Measurements from ENCODE around the gene CCNG1.

DNA sequence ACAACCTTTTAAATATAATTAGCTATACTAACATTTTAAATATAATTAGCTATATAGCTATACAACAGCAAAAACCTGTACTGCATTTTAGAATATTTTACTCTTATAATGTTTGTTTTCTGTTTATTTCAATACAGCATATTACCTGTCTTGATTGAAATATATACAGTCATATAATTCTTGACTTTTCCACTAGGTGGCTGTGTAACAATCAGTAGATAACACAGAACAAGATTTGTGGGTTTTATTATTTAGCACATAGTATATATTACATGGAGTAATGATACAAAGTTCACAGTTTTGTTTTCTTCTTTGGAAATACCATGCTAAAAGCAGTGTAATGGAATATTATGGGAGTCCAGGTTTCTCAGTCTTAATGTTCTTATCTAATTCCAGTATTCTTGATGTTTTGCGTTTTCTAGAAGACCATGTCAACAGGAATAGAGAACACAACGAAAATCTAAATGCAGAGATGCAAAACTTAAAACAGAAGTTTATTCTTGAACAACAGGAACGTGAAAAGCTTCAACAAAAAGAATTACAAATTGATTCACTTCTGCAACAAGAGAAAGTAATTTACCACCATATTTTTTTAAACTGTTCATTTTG, 36.3 kb downstream of the CCNG1 start:
- TF ChIP-seq POLR2A (IDR thresholded peaks at IDR 0.05), result no peak
- TF ChIP-seq, protein P1, sequence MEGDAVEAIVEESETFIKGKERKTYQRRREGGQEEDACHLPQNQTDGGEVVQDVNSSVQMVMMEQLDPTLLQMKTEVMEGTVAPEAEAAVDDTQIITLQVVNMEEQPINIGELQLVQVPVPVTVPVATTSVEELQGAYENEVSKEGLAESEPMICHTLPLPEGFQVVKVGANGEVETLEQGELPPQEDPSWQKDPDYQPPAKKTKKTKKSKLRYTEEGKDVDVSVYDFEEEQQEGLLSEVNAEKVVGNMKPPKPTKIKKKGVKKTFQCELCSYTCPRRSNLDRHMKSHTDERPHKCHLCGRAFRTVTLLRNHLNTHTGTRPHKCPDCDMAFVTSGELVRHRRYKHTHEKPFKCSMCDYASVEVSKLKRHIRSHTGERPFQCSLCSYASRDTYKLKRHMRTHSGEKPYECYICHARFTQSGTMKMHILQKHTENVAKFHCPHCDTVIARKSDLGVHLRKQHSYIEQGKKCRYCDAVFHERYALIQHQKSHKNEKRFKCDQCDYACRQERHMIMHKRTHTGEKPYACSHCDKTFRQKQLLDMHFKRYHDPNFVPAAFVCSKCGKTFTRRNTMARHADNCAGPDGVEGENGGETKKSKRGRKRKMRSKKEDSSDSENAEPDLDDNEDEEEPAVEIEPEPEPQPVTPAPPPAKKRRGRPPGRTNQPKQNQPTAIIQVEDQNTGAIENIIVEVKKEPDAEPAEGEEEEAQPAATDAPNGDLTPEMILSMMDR (IDR thresholded peaks at IDR 0.05), result peak in 3 of 4 experiments; percentile 30 to 43 (median 38)
- TF ChIP-seq POLR2AphosphoS5 (IDR thresholded peaks at IDR 0.05), result no peak
